Transverse colon (tissue), 3 donors: Measurements from ENCODE around the gene FAM47E.

Experiments used
- CTCF ChIP-seq, 5 experiments: fragments of 200-600 bp in 3 of 5; fragments of 450-650 bp in 2 of 5; sonication (generic) in 3 of 5; IDR thresholded peaks; 1 replicate in 2 of 5; 2 replicates in 3 of 5; pipeline ENCODE4 v1.5.1; 2016 to 2017; ENCODE audit warnings: antibody characterized with exemption in 5 of 5, inconsistent platforms in 3 of 5, mild to moderate bottlenecking in 2 of 5, moderate library complexity in 1 of 5
- EP300 ChIP-seq: sonication (generic); formaldehyde crosslinking; IDR thresholded peaks from one replicate; pipeline ENCODE4 v1.6.1; 2017; ENCODE audit warnings: antibody characterized with exemption, low read depth
- POLR2A ChIP-seq: fragments of 450-650 bp; IDR thresholded peaks from one replicate; pipeline ENCODE4 v1.6.1; 2016; ENCODE audit warnings: antibody characterized with exemption, mild to moderate bottlenecking, moderate library complexity

GRCh38 chr4:76233529-76233928, 18.0 kb upstream of the FAM47E start:
- no peak for TF ChIP-seq CTCF (IDR thresholded peaks at IDR 0.05)
- TF ChIP-seq EP300: no peak
- TF ChIP-seq POLR2A: no peak
